Stimulated activated naive CD8-positive, alpha-beta T cell treated with anti-CD3 and anti-CD28 coated beads, Interleukin-15, Interleukin-2, amounts not matched to agents 100 U/mL and 50 U/mL, for 24 hours (primary cell): ENCODE measurements around the gene MT3.

Experiments used
- ATAC-seq: fragments of 150-1000 bp; cut with Tn5 transposase; one replicate; pipeline ENCODE4 v1.10.0; 2021
- DNase-seq: peaks from one replicate; pipeline ENCODE4 v3.0.0; 2021

MT3 gene

DNA sequence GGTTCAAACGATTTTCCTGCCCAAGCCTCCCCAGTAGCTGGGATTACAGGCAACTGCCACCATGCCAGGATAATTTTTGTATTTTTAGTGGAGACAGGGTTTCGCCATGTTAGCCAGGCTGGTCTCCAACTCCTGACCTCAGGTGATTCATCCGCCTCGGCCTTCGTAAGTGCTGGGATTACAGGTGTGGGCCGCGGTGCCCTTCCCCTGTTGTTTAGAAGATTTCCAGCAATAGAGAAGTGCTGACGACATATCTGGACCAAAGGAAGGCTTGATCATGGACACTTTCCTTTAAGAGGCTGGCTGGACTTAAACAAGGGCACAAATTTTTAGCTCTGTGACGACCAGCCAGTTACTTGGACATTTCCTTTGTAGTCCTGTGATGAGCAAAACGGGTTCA lies 41.9 kb downstream of the MT3 start:
- ATAC-seq (no peak), DNase-seq (no peak)

- ATAC-seq, result no peak
- no peak for DNase-seq
These were observed 42.5 kb downstream of the MT3 start for GRCh38 chr16:56631832-56632155.

GRCh38 chr16:56632156-56632847 lies 43.0 kb downstream of the MT3 start, which contains the start of gene MT1M:
MT1M (plus strand) TSS chr16:56632659; CDS start chr16:56632732, 73 bp downstream.
- DNase-seq (no peak), ATAC-seq (peak; percentile 28)

GRCh38 chr16:56632848-56633365 lies 43.6 kb downstream of the MT3 start:
- no peak for DNase-seq
- no peak for ATAC-seq

DNA sequence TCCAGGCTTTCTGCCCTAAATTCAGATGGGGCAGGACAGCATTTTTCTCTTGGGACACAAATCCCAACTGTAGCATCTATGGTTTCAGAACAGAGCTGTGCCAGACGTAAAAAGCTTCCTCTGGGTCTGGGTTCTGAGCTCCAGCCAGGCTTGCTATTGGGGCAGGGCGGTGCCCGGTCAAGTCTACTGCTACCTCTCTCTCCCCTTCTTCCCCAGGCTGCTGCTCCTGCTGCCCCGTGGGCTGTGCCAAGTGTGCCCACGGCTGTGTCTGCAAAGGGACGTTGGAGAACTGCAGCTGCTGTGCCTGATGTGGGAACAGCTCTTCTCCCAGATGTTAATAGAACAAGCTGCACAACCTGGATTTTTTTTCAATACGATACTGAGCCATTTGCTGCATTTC lies 44.2 kb downstream of the MT3 start:
- no peak for ATAC-seq
- no peak for DNase-seq

DNA sequence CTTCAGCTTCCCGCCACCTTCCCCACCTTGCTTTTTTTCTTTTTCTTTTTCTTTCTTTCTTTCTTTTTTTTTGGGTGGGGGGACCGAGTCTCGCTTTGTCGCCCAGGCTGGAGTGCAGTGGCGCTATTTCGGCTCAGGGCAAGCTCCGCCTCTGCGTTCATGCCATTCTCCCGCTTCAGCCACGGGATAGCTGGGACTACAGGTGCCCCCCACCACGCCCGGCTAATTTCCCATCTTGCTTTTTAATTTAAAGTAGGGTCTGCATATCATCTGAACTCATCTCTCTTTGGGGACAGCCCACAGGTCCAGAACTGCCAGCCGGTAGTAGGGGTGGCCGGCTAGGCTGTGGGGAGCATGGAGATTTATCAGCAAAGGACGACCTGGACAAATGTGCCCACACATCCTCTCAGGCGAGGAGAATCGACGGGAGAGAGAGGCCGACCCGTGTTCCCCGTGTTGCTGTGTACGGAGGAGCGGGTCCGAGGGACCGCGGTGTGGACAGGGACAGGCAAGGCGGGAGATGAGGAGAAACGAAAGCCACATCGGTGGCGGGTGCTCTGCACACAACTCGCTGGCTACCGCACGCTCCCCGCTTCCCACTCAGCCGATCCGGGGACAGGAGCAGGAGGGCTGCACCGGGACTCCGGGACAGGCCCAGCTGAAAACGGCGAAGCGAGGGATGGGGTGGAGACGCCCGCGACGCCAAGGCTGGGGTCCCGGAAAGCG lies 45.5 kb downstream of the MT3 start:
- ATAC-seq (no peak), DNase-seq (no peak)

DNA sequence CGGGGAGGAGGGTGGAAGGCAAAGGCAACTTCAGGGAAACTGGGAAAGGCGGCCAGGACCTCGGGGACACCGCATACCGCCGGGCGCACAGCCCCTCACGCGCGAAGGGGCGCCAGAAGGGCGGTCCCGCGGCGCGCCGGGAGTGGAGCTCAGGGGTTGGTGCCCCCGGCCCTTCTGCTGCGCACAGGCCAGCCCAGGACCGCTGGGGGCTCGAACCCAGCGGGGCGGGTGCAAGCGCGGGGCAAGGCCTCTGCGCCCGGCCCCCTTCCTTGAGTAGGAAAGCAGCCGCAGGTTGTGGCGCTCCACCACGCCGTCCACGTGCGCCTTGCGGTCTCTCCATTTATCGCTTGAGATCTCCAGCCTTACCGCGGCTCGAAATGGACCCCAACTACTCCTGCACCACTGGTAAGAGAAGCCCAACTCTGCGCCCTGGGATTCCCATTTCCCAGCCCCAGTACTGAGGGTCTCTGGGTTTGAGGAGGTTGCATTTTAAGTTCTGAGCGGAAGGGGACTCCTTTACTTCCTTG lies 46.2 kb downstream of the MT3 start:
- ATAC-seq (no peak), DNase-seq (no peak)

DNA sequence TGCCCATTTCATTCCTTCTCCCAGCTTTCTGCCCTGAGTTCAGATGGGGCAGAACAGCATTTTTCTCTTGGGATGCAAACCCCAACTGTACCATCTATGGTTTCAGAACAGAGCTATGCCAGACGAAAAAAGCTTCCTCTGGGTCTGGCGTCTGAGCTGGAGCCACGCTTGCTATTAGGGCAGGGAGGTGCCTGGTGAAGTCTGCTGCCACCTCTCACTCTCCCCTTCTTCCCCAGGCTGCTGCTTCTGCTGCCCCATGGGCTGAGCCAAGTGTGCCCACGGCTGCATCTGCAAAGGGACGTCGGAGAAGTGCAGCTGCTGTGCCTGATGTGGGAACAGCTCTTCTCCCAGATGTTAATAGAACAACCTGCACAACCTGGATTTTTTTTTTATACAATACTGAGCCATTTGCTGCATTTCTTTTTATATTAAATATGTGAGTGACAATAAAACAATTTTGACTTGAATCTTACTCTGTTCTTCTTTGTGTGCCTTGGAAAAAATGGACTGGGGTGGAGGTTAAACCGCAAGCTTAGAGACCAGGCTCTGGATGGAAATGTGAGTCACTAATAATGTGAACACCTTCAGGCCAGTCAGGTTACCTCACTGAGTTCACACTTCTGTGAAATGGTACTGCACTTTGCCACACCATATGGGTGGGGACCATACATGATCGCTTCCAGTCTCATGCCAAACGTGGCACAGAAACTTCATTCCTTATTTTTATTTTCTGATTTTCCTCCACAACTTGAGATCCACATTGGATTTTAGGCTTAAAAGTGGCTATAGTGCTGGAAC lies 47.5 kb downstream of the MT3 start:
- ATAC-seq (no peak), DNase-seq (no peak)

DNA sequence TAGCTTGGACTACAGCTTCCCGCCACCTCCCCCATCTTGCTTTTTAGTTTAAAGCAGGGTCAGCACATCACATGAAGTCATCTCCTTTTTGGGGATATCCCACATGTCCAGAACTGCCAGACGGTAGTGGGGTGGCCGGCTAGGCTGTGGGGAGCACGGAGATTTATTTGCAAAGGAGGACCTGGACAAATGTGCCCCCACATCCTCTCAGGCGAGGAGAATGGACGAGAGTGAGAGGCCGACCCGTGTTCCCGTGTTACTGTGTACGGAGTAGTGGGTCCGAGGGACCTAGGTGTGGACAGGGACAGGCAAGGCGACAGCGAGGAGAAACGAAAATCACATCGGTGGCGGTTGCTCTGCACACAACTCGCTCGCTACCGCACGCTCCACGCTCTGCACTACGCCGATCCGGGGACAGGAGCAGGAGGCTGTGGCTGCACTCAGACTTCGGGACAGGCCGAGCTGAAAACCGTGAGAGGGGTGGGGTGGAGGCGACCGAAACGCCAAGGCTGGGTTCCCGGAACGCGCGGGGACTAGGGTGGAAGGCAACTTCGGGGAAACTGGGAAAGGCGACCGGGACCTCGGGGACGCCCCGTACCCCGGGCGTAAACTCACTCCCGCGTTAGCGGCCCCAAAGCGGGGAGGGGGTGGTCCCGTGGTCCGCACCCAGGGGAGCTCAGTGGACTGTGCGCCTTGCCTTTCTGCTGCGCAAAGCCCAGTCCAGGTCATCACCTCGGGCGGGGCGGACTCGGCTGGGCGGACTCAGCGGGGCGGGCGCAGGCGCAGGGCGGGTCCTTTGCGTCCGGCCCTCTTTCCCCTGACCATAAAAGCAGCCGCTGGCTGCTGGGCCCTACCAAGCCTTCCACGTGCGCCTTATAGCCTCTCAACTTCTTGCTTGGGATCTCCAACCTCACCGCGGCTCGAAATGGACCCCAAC lies 48.8 kb downstream of the MT3 start, which contains the start of gene MT1A:
MT1A (plus strand) TSS at position 853 of the 937 bp plus-strand sequence; CDS start at position 926, 73 bp downstream.
- ATAC-seq, result no peak

GRCh38 chr16:56639045-56639444 lies 49.7 kb downstream of the MT3 start:
- ATAC-seq (no peak), DNase-seq (no peak)

More for the DNA sequence above, 48.8 kb downstream of the MT3 start, which contains the start of gene MT1A:
- DNase-seq, result peak; percentile 30

DNA sequence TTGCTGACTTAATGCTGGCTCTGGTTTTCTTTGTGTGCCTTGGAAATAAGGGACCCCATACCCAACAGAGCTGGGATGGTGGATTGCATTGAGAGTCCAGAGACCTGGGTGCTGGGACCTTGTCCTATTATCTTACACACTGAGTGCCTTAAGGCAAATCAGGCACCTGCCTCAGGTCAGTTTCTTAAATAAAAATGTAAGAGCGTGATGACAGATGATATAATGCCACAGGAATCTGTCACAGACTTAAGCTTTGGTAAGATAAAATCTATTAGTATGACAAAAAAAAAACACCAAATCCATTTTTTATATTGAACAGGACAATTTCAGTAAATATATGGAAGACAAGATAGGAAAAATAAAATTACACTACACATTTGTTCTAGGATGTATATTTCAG lies 50.7 kb downstream of the MT3 start:
- ATAC-seq (no peak), DNase-seq (no peak)
